Keratinocyte (primary cell): ENCODE measurements around the gene HCFC1R1.

Experiments
- EZH2 ChIP-seq: IDR thresholded peaks from one replicate; pipeline ENCODE4 v1.6.1; 2012; ENCODE audit warnings: inconsistent platforms, mild to moderate bottlenecking, low read length, moderate library complexity
- TF ChIP-seq, protein P1 (sequence below), 3 experiments: IDR thresholded peaks in 1 of 3; conservative IDR thresholded peaks in 1 of 3; optimal IDR thresholded peaks in 1 of 3; 2 replicates in 2 of 3; 3 replicates in 1 of 3; pipeline versions ENCODE3 to v1.5.1; 2011; ENCODE audit warnings: low read length in 3 of 3, mild to moderate bottlenecking in 3 of 3, moderate library complexity in 2 of 3, control low read depth in 1 of 3, inconsistent platforms in 1 of 3; ENCODE audit not compliant: insufficient read depth in 2 of 3; ENCODE audit errors: extremely low read depth in 1 of 3

DNA sequence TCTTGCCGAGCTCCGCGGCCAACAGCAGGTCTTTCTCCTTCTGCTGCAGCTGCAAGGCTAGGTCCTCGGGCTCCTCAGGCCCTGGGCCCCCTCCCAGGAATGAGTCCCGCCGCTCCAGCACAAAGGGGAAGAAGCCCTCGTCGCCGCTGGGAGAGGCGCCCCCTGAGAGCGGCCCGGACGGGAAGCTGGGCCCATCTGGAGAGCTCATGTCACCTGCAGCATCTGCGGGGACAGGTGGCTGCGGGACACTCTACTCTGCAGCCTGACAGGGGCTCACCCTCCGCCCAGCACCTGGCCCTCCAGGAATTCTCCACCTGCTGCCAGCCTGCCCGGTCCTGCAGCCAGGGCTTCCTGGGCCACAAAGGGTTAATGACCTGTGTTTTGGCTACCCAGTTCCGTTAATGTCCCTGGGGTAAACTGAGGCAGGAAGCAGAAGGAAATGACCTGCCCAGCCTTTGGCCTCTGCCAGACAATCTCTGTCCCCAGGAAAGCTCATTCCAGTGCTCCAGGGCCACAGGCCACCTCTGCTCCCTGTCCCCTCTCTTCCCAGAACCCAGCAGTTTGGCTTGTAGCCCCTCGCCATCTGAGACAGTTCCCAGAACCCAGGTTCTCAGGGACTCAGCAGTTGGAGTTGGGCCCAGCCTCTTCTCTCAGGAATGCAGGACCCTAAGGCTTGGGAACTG lies 11.7 kb upstream of the HCFC1R1 start:
- TF ChIP-seq, protein P1, sequence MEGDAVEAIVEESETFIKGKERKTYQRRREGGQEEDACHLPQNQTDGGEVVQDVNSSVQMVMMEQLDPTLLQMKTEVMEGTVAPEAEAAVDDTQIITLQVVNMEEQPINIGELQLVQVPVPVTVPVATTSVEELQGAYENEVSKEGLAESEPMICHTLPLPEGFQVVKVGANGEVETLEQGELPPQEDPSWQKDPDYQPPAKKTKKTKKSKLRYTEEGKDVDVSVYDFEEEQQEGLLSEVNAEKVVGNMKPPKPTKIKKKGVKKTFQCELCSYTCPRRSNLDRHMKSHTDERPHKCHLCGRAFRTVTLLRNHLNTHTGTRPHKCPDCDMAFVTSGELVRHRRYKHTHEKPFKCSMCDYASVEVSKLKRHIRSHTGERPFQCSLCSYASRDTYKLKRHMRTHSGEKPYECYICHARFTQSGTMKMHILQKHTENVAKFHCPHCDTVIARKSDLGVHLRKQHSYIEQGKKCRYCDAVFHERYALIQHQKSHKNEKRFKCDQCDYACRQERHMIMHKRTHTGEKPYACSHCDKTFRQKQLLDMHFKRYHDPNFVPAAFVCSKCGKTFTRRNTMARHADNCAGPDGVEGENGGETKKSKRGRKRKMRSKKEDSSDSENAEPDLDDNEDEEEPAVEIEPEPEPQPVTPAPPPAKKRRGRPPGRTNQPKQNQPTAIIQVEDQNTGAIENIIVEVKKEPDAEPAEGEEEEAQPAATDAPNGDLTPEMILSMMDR (optimal IDR thresholded peaks at IDR 0.05 in 1 of 3, IDR thresholded peaks at IDR 0.05 in 1 of 3, conservative IDR thresholded peaks at IDR 0.05 in 1 of 3; ENCODE audit: extremely low read depth in 1 of 3, insufficient read depth in 2 of 3, low read length in 3 of 3) = no peak
- TF ChIP-seq EZH2 = no peak
